ENCODE data around the gene ASTN1. TPM values are rescaled to one million over a fixed set of nuclear protein-coding genes. Genes with fewer than 3 reads are reported as not detected.

Gene ASTN1
- total and polyA plus RNA-seq, 2 of the 4 experiments (the other 2 are of a cell fraction) = under 0.01 to 0.07 TPM

- DNase-seq = no peak
- BruUV-seq (replicated peaks) = no TSS peak
- H3K56ac ChIP-seq (ENCODE audit: extremely low read depth, insufficient read depth, low read length) = no peak overlapping the region
- H3K18ac ChIP-seq (ENCODE audit: low read depth, low read length) = no peak overlapping the region
- no peak overlapping the region for H2BK20ac ChIP-seq (ENCODE audit: low read depth, low read length)
- no peaks in the 10 kb centered on the region for H3K79me1 ChIP-seq (ENCODE audit: low read depth in 1 of 2, low read length in 2 of 2)
- H3K9me1 ChIP-seq (ENCODE audit: insufficient read depth, low read length) = no peaks in the 10 kb centered on the region
- no peak overlapping the region for H3K14ac ChIP-seq (replicated peaks; ENCODE audit: low read depth, low read length)
- H4K91ac ChIP-seq (ENCODE audit: insufficient read depth, low read depth, low read length) = no peak overlapping the region
- in situ Hi-C loops (cut with MboI; ENCODE audit: low sequenced_read_pairs) (no loop called here), intact Hi-C loops (cut with micrococcal nuclease) (no loop called here), dilution Hi-C loops (cut with HindIII; ENCODE audit: low sequenced_read_pairs, unreplicated experiment) (no loop called here)
- no peak overlapping the region for H3K4me3 ChIP-seq (ENCODE audit: insufficient read depth, low read depth, low read length)
- H3K27ac ChIP-seq (ENCODE audit: insufficient read depth, low read length) = no peak overlapping the region
- CTCF ChIA-PET = no interaction called here
- no peak overlapping the region for H4K8ac ChIP-seq (ENCODE audit: low read depth in 2 of 2, low read length in 2 of 2)
- H3K23ac ChIP-seq (ENCODE audit: low read depth, low read length) = no peak overlapping the region
- no peaks in the 10 kb centered on the region for H3K4me1 ChIP-seq (ENCODE audit: control insufficient read depth, insufficient read depth, low read length)
- H3K4me2 ChIP-seq (ENCODE audit: low read depth, low read length) = no peak overlapping the region
- no peak overlapping the region for H2AK5ac ChIP-seq (ENCODE audit: low read depth, low read length)
- no peak for ATAC-seq (ENCODE audit: low read depth)
- H3K4ac ChIP-seq (ENCODE audit: low read depth, low read length) = no peak overlapping the region
- H2BK5ac ChIP-seq (ENCODE audit: low read depth, low read length, poor library complexity, severe bottlenecking) = no peak overlapping the region
- H2AK9ac ChIP-seq (replicated peaks; ENCODE audit: low read depth, low read length, poor library complexity) = no peak overlapping the region
- H3K9me3 ChIP-seq (ENCODE audit: control insufficient read depth, insufficient read depth, low read length) = no peaks in the 10 kb centered on the region
- no peaks in the 10 kb centered on the region for H3K27me3 ChIP-seq (ENCODE audit: control insufficient read depth, insufficient read depth, low read length)
- no peak overlapping the region for H3K9ac ChIP-seq (ENCODE audit: low read depth, low read length)
- no peak overlapping the region for H2AFZ ChIP-seq (replicated peaks; ENCODE audit: low read length, poor library complexity)
- no peak for TF ChIP-seq MAFK (IDR thresholded peaks at IDR 0.05; ENCODE audit: low read depth, low read length)
- TF ChIP-seq RCOR1 (IDR thresholded peaks at IDR 0.05; ENCODE audit: insufficient replicate concordance, low read length) = no peak
- TF ChIP-seq FOS (IDR thresholded peaks at IDR 0.05; ENCODE audit: low read depth, low read length) = no peak
- TF ChIP-seq MAZ (IDR thresholded peaks at IDR 0.05; ENCODE audit: borderline replicate concordance, low read depth, low read length) = no peak
- no peak for TF ChIP-seq MXI1 (IDR thresholded peaks at IDR 0.05; ENCODE audit: borderline replicate concordance, low read depth, low read length)
- TF ChIP-seq SMC3 (IDR thresholded peaks at IDR 0.05; ENCODE audit: low read depth, low read length) = no peak
- no peak for TF ChIP-seq CEBPB (IDR thresholded peaks at IDR 0.05; ENCODE audit: low read depth, low read length)
- TF ChIP-seq CTCF (conservative IDR thresholded peaks at IDR 0.05; ENCODE audit: low read depth, low read length) = no peak
- no peak for TF ChIP-seq USF2 (IDR thresholded peaks at IDR 0.05; ENCODE audit: low read depth, low read length)
- no peak for TF ChIP-seq CHD1 (IDR thresholded peaks at IDR 0.05; ENCODE audit: low read depth, low read length)
- no peak for TF ChIP-seq ELK1 (IDR thresholded peaks at IDR 0.05; ENCODE audit: borderline replicate concordance, low read depth, low read length)
- TF ChIP-seq RFX5 (IDR thresholded peaks at IDR 0.05; ENCODE audit: low read depth, low read length) = no peak
- no peak for TF ChIP-seq POLR2A (IDR thresholded peaks at IDR 0.05; ENCODE audit: low read depth, low read length)
- no peak for TF ChIP-seq RAD21 (IDR thresholded peaks at IDR 0.05; ENCODE audit: low read length)
- TF ChIP-seq BHLHE40 (IDR thresholded peaks at IDR 0.05; ENCODE audit: low read depth, low read length) = no peak
- no peak for TF ChIP-seq NFE2L2 (IDR thresholded peaks at IDR 0.05; ENCODE audit: low read depth, low read length)
- POLR2A ChIA-PET (ENCODE audit: unreplicated experiment) = no interaction called here
- H2BK120ac ChIP-seq (ENCODE audit: low read depth, low read length) = no peak overlapping the region
- H4K5ac ChIP-seq (ENCODE audit: low read depth, low read length) = no peak overlapping the region
- H4K20me1 ChIP-seq (ENCODE audit: insufficient read depth, low read length) = no peaks in the 10 kb centered on the region
- no peak overlapping the region for H2BK15ac ChIP-seq (ENCODE audit: low read depth, low read length)
- no peaks in the 10 kb centered on the region for H3K36me3 ChIP-seq (ENCODE audit: control insufficient read depth, insufficient read depth, low read length)
- WGBS, 2 experiments (ENCODE audit: extremely low coverage in 2 of 2, insufficient read length in 1 of 2) = 33% methylated on average over 2 of the region's 7 CpGs; no CpG with 5 or more reads in 1 of the 2 experiments
Observed at GRCh38 chr1:177067752-177068410, 96.6 kb downstream of the ASTN1 start.

Data from IMR-90 (cell line).